T-cell (primary cell): Measurements from ENCODE around the gene FITM2. TPM values are rescaled to one million over a fixed set of nuclear protein-coding genes. Genes with fewer than 3 reads are reported as not detected.

Experiments
- ATAC-seq, 4 experiments: fragments of 200-7000 bp in 3 of 4; fragments of 150-1000 bp in 1 of 4; cut with Tn5 transposase; replicated peaks in 1 of 4; 1 replicate in 3 of 4; 2 replicates in 1 of 4; pipeline ENCODE4 v1.10.0; 2021; ENCODE audit warnings: moderate library complexity in 3 of 4, mild to moderate bottlenecking in 2 of 4, moderate number of reproducible peaks in 1 of 4
- CTCF ChIA-PET, 2 donors: fragments of 300-600 bp; sonication (Branson Sonifier 250); formaldehyde crosslinking; loops; one replicate each; lab custom pipeline; 2022; ENCODE audit warnings: antibody characterized with exemption in 2 of 2; lab: Charles Lee
- POLR2A ChIA-PET, 2 donors: fragments of 300-600 bp; sonication (Branson Sonifier 250); formaldehyde crosslinking; loops; one replicate each; lab custom pipeline; 2022; ENCODE audit warnings: antibody characterized with exemption in 2 of 2; lab: Charles Lee
- DNase-seq, 35 experiments: peaks; one replicate each; pipeline versions ENCODE4 v3.0.0 to v3.0.0-alpha.2; 2013 to 2023
- H3K27ac ChIP-seq: one replicate; pipeline ENCODE4 v1.5.1; 2013; ENCODE audit warnings: low read length
- H3K27me3 ChIP-seq, 2 experiments: replicated peaks in 1 of 2; 1 replicate in 1 of 2; 2 replicates in 1 of 2; pipeline versions ENCODE4 v1.6.1 to v1.7.0; 2013; ENCODE audit warnings: low read length in 1 of 2, mixed read lengths in 1 of 2; ENCODE audit not compliant: control insufficient read depth in 2 of 2, insufficient read depth in 2 of 2; ENCODE audit errors: extremely low read depth in 1 of 2
- H3K36me3 ChIP-seq, 2 donors: 1 replicate in 1 of 2; 2 replicates in 1 of 2; pipeline versions ENCODE4 v1.6.1 to v1.7.0; 2013; ENCODE audit warnings: low read length in 1 of 2; ENCODE audit not compliant: control insufficient read depth in 2 of 2, insufficient read depth in 1 of 2; ENCODE audit errors: extremely low read depth in 1 of 2
- H3K4me1 ChIP-seq, 2 experiments: 1 replicate in 1 of 2; 2 replicates in 1 of 2; pipeline versions ENCODE4 v1.6.1 to v1.7.0; 2013; ENCODE audit warnings: low read length in 2 of 2, mixed read lengths in 1 of 2; ENCODE audit not compliant: insufficient read depth in 2 of 2, control insufficient read depth in 1 of 2; ENCODE audit errors: extremely low read depth in 1 of 2
- H3K4me3 ChIP-seq, 2 donors: 1 replicate in 1 of 2; 2 replicates in 1 of 2; pipeline versions ENCODE4 v1.5.1 to v1.7.0; 2013; ENCODE audit warnings: mild to moderate bottlenecking in 2 of 2, low read length in 1 of 2, moderate library complexity in 1 of 2; ENCODE audit not compliant: control insufficient read depth in 1 of 2; ENCODE audit errors: extremely low read depth in 1 of 2
- H3K9me3 ChIP-seq: 2 replicates; pipeline ENCODE4 v1.7.0; 2013
- H3K27ac Mint-ChIP-seq, 2 donors: one replicate each; pipeline ENCODE4 v1.8.0; 2020 to 2021; ENCODE audit warnings: mild to moderate bottlenecking in 2 of 2, mixed read lengths in 2 of 2
- H3K27me3 Mint-ChIP-seq, 2 donors: one replicate each; pipeline ENCODE4 v1.8.0; 2021 to 2022; ENCODE audit warnings: mixed read lengths in 2 of 2
- H3K36me3 Mint-ChIP-seq: one replicate; pipeline ENCODE4 v1.8.0; 2021; ENCODE audit warnings: mixed read lengths
- H3K4me1 Mint-ChIP-seq, 3 donors: one replicate each; pipeline ENCODE4 v1.8.0; 2020 to 2022; ENCODE audit warnings: mixed read lengths in 3 of 3, mild to moderate bottlenecking in 1 of 3
- H3K4me3 Mint-ChIP-seq, 3 donors: one replicate each; pipeline ENCODE4 v1.8.0; 2020 to 2022; ENCODE audit warnings: mild to moderate bottlenecking in 3 of 3, mixed read lengths in 3 of 3, moderate library complexity in 3 of 3
- H3K9me3 Mint-ChIP-seq, 3 donors: one replicate each; pipeline ENCODE4 v1.8.0; 2020 to 2022; ENCODE audit warnings: mixed read lengths in 3 of 3
- WGBS: methylation state at CpG from one replicate; pipeline ENCODE4 v1.1.5; 2013; ENCODE audit warnings: missing lambda C conversion rate; ENCODE audit not compliant: insufficient coverage; 5-methylcytosine and 5-hydroxymethylcytosine counted together
- total RNA-seq, 35 experiments: library from RNA in 6 of 35; stranded (reverse) in 6 of 35; fragments of 120-200 nt in 1 of 35; gene quantifications; one replicate each; pipeline versions ENCODE4 v1.2.1 to v1.2.4 and lab custom pipeline; 2013 to 2026

The FITM2 gene
- total RNA-seq, 5 donors from 2014 or later (not counting 1 experiment from before 2014, with no cell fraction given): 4.5 to 7.4 (median 6.2) TPM

DNA sequence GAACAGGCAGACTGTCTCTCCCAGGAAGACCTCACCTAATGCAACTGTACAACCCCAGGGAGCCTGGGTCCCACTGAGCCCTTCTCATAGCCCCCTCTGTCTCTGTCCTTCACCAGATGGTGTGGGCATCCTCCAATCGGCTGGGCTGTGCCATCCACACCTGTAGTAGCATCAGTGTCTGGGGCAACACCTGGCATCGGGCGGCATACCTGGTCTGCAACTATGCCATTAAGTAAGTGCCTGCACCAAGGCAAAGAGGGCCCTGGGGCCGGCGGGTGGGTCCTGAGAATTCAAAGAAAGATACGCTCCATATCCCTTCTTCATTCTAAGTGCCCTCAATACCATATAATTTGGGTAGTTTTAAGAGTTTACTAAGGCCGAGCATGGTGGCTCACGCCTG is 34.1 kb upstream of the FITM2 start:
- H3K4me3 Mint-ChIP-seq: no peak overlapping the region
- 81% methylated on average over 3 of the region's 8 CpGs for WGBS
- ATAC-seq (no peak), DNase-seq (no peak)
- ChIA-PET CTCF (no interaction called here), POLR2A (no interaction called here)
- Histone ChIP-seq H3K9me3 (no peaks in the 10 kb centered on the region), H3K27ac (no peak overlapping the region), H3K4me3 (no peak overlapping the region), H3K36me3 (no peaks in the 10 kb centered on the region), H3K27me3 (peaks cover 0 to 12% of the 10 kb centered on the region in 2 experiments), H3K4me1 (no peaks in the 10 kb centered on the region)
- H3K9me3 Mint-ChIP-seq: no peaks in the 10 kb centered on the region
- peaks cover 0 to 4% of the 10 kb centered on the region in 2 donors for H3K27me3 Mint-ChIP-seq
- H3K27ac Mint-ChIP-seq: no peak overlapping the region
- H3K36me3 Mint-ChIP-seq: no peaks in the 10 kb centered on the region
- H3K4me1 Mint-ChIP-seq: no peaks in the 10 kb centered on the region

- Histone ChIP-seq H3K4me1 (no peaks in the 10 kb centered on the region), H3K27me3 (peaks cover 0 to 8% of the 10 kb centered on the region in 2 experiments), H3K36me3 (no peaks in the 10 kb centered on the region), H3K9me3 (no peaks in the 10 kb centered on the region), H3K27ac (no peak overlapping the region), H3K4me3 (no peak overlapping the region)
- H3K27ac Mint-ChIP-seq: no peak overlapping the region
- no peaks in the 10 kb centered on the region for H3K9me3 Mint-ChIP-seq
- H3K4me1 Mint-ChIP-seq: no peaks in the 10 kb centered on the region
- H3K4me3 Mint-ChIP-seq: no peak overlapping the region
- H3K27me3 Mint-ChIP-seq: peaks cover 0 to 4% of the 10 kb centered on the region in 2 donors
- no peak for DNase-seq
- ATAC-seq: no peak
- no peaks in the 10 kb centered on the region for H3K36me3 Mint-ChIP-seq
- no CpG with 5 or more reads among the region's 4 CpGs for WGBS
- CTCF ChIA-PET: no interaction called here
- POLR2A ChIA-PET: interaction anchor here in 1 of 2 donors (0.6 kb wide), 1 partner anchor 123 kb away, joined by 3 read pairs; no protein-coding TSS in a partner anchor
Observed at GRCh38 chr20:44344723-44345122, 33.7 kb upstream of the FITM2 start.

DNA sequence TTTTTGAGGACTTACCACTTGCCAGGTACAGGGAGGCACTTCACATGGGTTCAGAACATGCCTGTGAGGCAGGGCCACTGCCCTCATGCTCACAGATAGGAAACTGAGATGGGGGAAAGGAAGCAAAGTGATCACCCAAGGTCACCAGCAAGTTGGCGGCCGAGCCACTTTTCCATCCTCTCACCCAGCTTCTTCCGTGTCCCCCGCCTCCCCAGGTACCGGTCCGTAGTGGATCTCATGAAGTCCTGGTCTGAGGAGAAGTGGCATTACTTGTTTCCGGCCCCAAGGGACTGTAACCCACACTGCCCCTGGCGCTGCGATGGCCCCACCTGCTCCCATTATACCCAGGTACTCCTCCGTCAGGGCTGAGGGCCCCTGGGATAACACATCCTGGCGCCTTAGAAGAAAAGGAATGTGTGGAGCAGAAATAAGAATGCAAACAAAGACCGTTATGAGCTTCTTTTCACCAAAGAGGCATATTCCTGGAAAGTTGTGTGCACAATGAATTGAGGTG is 32.2 kb upstream of the FITM2 start:
- ChIA-PET CTCF (no interaction called here), POLR2A (no interaction called here)
- H3K27me3 ChIP-seq: peaks cover 0 to 5% of the 10 kb centered on the region in 2 experiments
- Mint-ChIP-seq H3K36me3 (no peaks in the 10 kb centered on the region), H3K4me3 (no peak overlapping the region), H3K4me1 (no peaks in the 10 kb centered on the region), H3K27me3 (peaks cover 0 to 4% of the 10 kb centered on the region in 2 donors), H3K27ac (no peak overlapping the region), H3K9me3 (no peaks in the 10 kb centered on the region)
- no peak for DNase-seq
- no peaks in the 10 kb centered on the region for H3K36me3 ChIP-seq
- H3K27ac ChIP-seq: no peak overlapping the region
- WGBS: 73% methylated on average over 2 of the region's 12 CpGs
- H3K4me3 ChIP-seq: no peak overlapping the region
- H3K4me1 ChIP-seq: no peaks in the 10 kb centered on the region
- no peak for ATAC-seq
- H3K9me3 ChIP-seq: no peaks in the 10 kb centered on the region

DNA sequence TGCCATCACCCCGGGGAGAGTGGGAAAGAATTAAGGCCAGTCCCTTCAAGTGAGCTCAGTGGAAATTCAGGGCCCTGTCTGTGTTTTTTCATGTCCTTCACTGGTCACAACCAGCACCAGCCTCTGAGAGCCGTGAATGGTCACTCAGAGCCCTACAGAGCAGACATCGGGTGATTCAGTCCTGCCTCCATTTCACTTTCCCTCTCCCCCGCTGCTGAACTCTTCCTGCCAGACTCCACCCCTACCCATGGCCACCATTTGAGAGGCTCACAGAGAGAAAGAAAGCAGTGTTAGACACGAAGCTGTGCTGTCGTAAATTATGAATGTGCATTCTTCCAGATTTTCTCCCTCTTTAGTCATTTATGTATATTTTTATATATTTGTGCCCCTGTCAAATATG is 31.2 kb upstream of the FITM2 start:
- ChIA-PET CTCF (no interaction called here), POLR2A (no interaction called here)
- no peak overlapping the region for H3K27ac ChIP-seq
- no peak for ATAC-seq
- H3K36me3 Mint-ChIP-seq: no peaks in the 10 kb centered on the region
- no peak for DNase-seq
- no peaks in the 10 kb centered on the region for H3K9me3 Mint-ChIP-seq
- no peak overlapping the region for H3K4me3 Mint-ChIP-seq
- H3K27me3 ChIP-seq: peaks cover 0 to 12% of the 10 kb centered on the region in 2 experiments
- 67% methylated on average over 1 of the region's 6 CpGs for WGBS
- no peaks in the 10 kb centered on the region for H3K4me1 ChIP-seq
- H3K4me3 ChIP-seq: no peak overlapping the region
- no peaks in the 10 kb centered on the region for H3K4me1 Mint-ChIP-seq
- no peak overlapping the region for H3K27ac Mint-ChIP-seq
- no peaks in the 10 kb centered on the region for H3K36me3 ChIP-seq
- peaks cover 0 to 4% of the 10 kb centered on the region in 2 donors for H3K27me3 Mint-ChIP-seq
- H3K9me3 ChIP-seq: no peaks in the 10 kb centered on the region

- DNase-seq (no peak), ATAC-seq (no peak)
- no peaks in the 10 kb centered on the region for H3K9me3 Mint-ChIP-seq
- Histone ChIP-seq H3K36me3 (no peaks in the 10 kb centered on the region), H3K27me3 (peaks cover 0 to 33% of the 10 kb centered on the region in 2 experiments), H3K9me3 (no peaks in the 10 kb centered on the region), H3K4me3 (no peak within 1 kb of the TSS), H3K27ac (no peak within 1 kb of the TSS), H3K4me1 (no peaks in the 10 kb centered on the region)
- H3K27ac Mint-ChIP-seq: no peak within 1 kb of the TSS
- no peaks in the 10 kb centered on the region for H3K36me3 Mint-ChIP-seq
- no peak within 1 kb of the TSS for H3K4me3 Mint-ChIP-seq
- ChIA-PET POLR2A (no interaction called here), CTCF (no interaction called here)
- H3K27me3 Mint-ChIP-seq: peaks cover 5 to 10% of the 10 kb centered on the region in 2 donors
- H3K4me1 Mint-ChIP-seq: no peaks in the 10 kb centered on the region
- 89% methylated on average over 15 of the region's 16 CpGs for WGBS
Observed at GRCh38 chr20:44336725-44337380, 25.9 kb upstream of the FITM2 start, which contains the start of gene R3HDML. Gene R3HDML, plus strand, starts transcription at chr20:44337043. Its CDS starts 115 bp downstream, at chr20:44337158.

DNA sequence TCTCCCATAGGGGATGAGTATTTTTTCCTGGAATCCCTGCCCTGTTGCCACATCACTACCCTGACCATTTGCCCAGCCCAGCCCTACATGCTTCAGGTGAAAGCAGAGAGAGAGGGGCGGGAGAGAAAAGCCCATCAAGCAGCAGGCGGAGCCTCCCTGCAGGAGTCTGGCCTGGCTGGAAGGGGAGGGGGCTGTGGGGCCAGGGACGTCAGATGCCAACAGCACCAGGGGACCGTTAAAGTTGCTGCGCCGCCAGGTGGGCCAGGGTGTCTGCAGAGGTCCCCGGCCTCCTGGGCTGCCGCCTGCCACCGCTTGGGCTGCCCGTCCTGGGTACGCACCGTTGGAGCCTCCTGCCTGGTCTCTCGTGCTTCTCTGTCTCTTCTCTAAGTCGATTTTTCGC is 25.1 kb upstream of the FITM2 start:
- Histone ChIP-seq H3K36me3 (no peaks in the 10 kb centered on the region), H3K9me3 (no peaks in the 10 kb centered on the region), H3K4me3 (no peak overlapping the region), H3K27me3 (peaks cover 0 to 33% of the 10 kb centered on the region in 2 experiments), H3K27ac (no peak overlapping the region), H3K4me1 (no peaks in the 10 kb centered on the region)
- Mint-ChIP-seq H3K27ac (no peak overlapping the region), H3K9me3 (no peaks in the 10 kb centered on the region), H3K4me3 (no peak overlapping the region), H3K36me3 (no peaks in the 10 kb centered on the region), H3K4me1 (no peaks in the 10 kb centered on the region), H3K27me3 (peaks cover 5 to 13% of the 10 kb centered on the region in 2 donors)
- 40% methylated on average over 13 of the region's 15 CpGs for WGBS
- no peak for ATAC-seq
- no peak for DNase-seq
- CTCF ChIA-PET: no interaction called here
- POLR2A ChIA-PET: no interaction called here
